Measurements from ENCODE around the gene KDM2B.

The KDM2B gene

GRCh38 chr12:121535150-121536053, 45.4 kb downstream of the KDM2B start:
- Histone ChIP-seq H3K36me3 (ENCODE audit: control insufficient read depth, insufficient read depth, low read length) (peaks cover 3% of the 10 kb centered on the region), H3K4me3 (replicated peaks; ENCODE audit: low read depth, low read length) (peak overlapping the region; percentile 62), H3K27me3 (replicated peaks; ENCODE audit: control insufficient read depth, insufficient read depth, low read length) (no peaks in the 10 kb centered on the region)
- no peak for TF ChIP-seq CTCF (IDR thresholded peaks at IDR 0.05; ENCODE audit: insufficient read depth, low read length, poor library complexity, severe bottlenecking)
- no peak for DNase-seq (ENCODE audit: extremely low read depth, insufficient read length)

- peak overlapping the region; percentile 62 for H3K4me3 ChIP-seq (replicated peaks; ENCODE audit: low read depth, low read length)
- no peak for TF ChIP-seq CTCF (IDR thresholded peaks at IDR 0.05; ENCODE audit: insufficient read depth, low read length, poor library complexity, severe bottlenecking)
- peaks cover 3% of the 10 kb centered on the region for H3K36me3 ChIP-seq (ENCODE audit: control insufficient read depth, insufficient read depth, low read length)
- peak; percentile 57 for DNase-seq (ENCODE audit: extremely low read depth, insufficient read length)
- H3K27me3 ChIP-seq (replicated peaks; ENCODE audit: control insufficient read depth, insufficient read depth, low read length) = no peaks in the 10 kb centered on the region
These were observed 46.2 kb downstream of the KDM2B start for GRCh38 chr12:121534495-121535148.

GRCh38 chr12:121533394-121534090, 47.3 kb downstream of the KDM2B start:
- no peak for TF ChIP-seq CTCF (IDR thresholded peaks at IDR 0.05; ENCODE audit: insufficient read depth, low read length, poor library complexity, severe bottlenecking)
- no peaks in the 10 kb centered on the region for H3K27me3 ChIP-seq (replicated peaks; ENCODE audit: control insufficient read depth, insufficient read depth, low read length)
- no peak for DNase-seq (ENCODE audit: extremely low read depth, insufficient read length)
- peaks cover 3% of the 10 kb centered on the region for H3K36me3 ChIP-seq (ENCODE audit: control insufficient read depth, insufficient read depth, low read length)
- H3K4me3 ChIP-seq (replicated peaks; ENCODE audit: low read depth, low read length) = peak overlapping the region; percentile 62

GRCh38 chr12:121532503-121533393, 48.1 kb downstream of the KDM2B start:
- no peak for TF ChIP-seq CTCF (IDR thresholded peaks at IDR 0.05; ENCODE audit: insufficient read depth, low read length, poor library complexity, severe bottlenecking)
- H3K4me3 ChIP-seq (replicated peaks; ENCODE audit: low read depth, low read length) = peak overlapping the region; percentile 62
- H3K27me3 ChIP-seq (replicated peaks; ENCODE audit: control insufficient read depth, insufficient read depth, low read length) = no peaks in the 10 kb centered on the region
- DNase-seq (ENCODE audit: extremely low read depth, insufficient read length) = no peak
- H3K36me3 ChIP-seq (ENCODE audit: control insufficient read depth, insufficient read depth, low read length) = peaks cover 3% of the 10 kb centered on the region

GRCh38 chr12:121531356-121531750, 49.5 kb downstream of the KDM2B start:
- TF ChIP-seq CTCF (IDR thresholded peaks at IDR 0.05; ENCODE audit: insufficient read depth, low read length, poor library complexity, severe bottlenecking) = no peak
- H3K36me3 ChIP-seq (ENCODE audit: control insufficient read depth, insufficient read depth, low read length) = peaks cover 3% of the 10 kb centered on the region
- H3K27me3 ChIP-seq (replicated peaks; ENCODE audit: control insufficient read depth, insufficient read depth, low read length) = no peaks in the 10 kb centered on the region
- no peak for DNase-seq (ENCODE audit: extremely low read depth, insufficient read length)
- H3K4me3 ChIP-seq (replicated peaks; ENCODE audit: low read depth, low read length) = peak overlapping the region; percentile 62

Measured in GM06990 (cell line).